ENCODE results near the gene NUP210.

NUP210 gene

GRCh38 chr3:13365390-13366379 lies 54.4 kb downstream of the NUP210 start:
- Mint-ChIP-seq H3K36me3 (peaks cover 7% of the 10 kb centered on the region), H3K27me3 (no peaks in the 10 kb centered on the region), H3K27ac (peak overlapping the region; percentile 38), H3K9me3 (ENCODE audit: low read depth) (no peaks in the 10 kb centered on the region), H3K4me1 (ENCODE audit: low read depth) (peaks cover 11% of the 10 kb centered on the region), H3K4me3 (no peak overlapping the region)

- H3K4me3 Mint-ChIP-seq = no peak overlapping the region
- no peaks in the 10 kb centered on the region for H3K9me3 Mint-ChIP-seq (ENCODE audit: low read depth)
- peaks cover 5% of the 10 kb centered on the region for H3K36me3 Mint-ChIP-seq
- no peaks in the 10 kb centered on the region for H3K27me3 Mint-ChIP-seq
- peaks cover 11% of the 10 kb centered on the region for H3K4me1 Mint-ChIP-seq (ENCODE audit: low read depth)
- H3K27ac Mint-ChIP-seq = no peak overlapping the region
Measured at GRCh38 chr3:13364602-13365271, 55.4 kb downstream of the NUP210 start.

DNA sequence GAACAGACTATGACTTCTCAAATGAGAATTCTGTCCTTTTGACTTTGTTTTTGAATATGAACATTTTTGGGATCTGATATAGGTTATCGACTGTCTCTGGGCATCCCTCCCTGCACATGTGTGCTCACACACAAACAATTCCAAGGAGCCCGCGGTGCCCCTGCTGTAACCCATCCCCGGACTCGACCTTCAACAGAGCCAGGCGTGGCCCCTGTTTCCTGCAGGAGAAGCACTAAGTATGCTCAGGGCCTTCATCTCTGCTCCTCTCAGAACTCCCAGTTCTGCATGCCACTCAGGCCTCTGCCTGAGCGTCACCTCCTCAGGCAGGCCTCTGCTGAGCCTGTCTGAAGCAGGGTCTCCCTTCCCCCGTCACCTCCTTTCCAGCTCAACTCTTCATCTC lies 57.6 kb downstream of the NUP210 start:
- Mint-ChIP-seq H3K27ac (peak overlapping the region; percentile 67), H3K27me3 (no peaks in the 10 kb centered on the region), H3K4me1 (ENCODE audit: low read depth) (peaks cover 11% of the 10 kb centered on the region), H3K9me3 (ENCODE audit: low read depth) (no peaks in the 10 kb centered on the region), H3K36me3 (peaks cover 2% of the 10 kb centered on the region), H3K4me3 (no peak overlapping the region)

- H3K4me1 Mint-ChIP-seq (ENCODE audit: low read depth) = peaks cover 11% of the 10 kb centered on the region
- H3K36me3 Mint-ChIP-seq = peaks cover 2% of the 10 kb centered on the region
- H3K27me3 Mint-ChIP-seq = no peaks in the 10 kb centered on the region
- H3K9me3 Mint-ChIP-seq (ENCODE audit: low read depth) = no peaks in the 10 kb centered on the region
- H3K27ac Mint-ChIP-seq = no peak overlapping the region
- H3K4me3 Mint-ChIP-seq = no peak overlapping the region
Measured at GRCh38 chr3:13359916-13360315, 60.2 kb downstream of the NUP210 start.

- peaks cover 12% of the 10 kb centered on the region for H3K4me1 Mint-ChIP-seq (ENCODE audit: low read depth)
- H3K27me3 Mint-ChIP-seq = no peaks in the 10 kb centered on the region
- no peak overlapping the region for H3K27ac Mint-ChIP-seq
- H3K36me3 Mint-ChIP-seq = no peaks in the 10 kb centered on the region
- H3K9me3 Mint-ChIP-seq (ENCODE audit: low read depth) = no peaks in the 10 kb centered on the region
- H3K4me3 Mint-ChIP-seq = no peak overlapping the region
Measured at GRCh38 chr3:13358643-13359042, 61.5 kb downstream of the NUP210 start.

- H3K4me1 Mint-ChIP-seq (ENCODE audit: low read depth) = peaks cover 12% of the 10 kb centered on the region
- no peak overlapping the region for H3K27ac Mint-ChIP-seq
- H3K36me3 Mint-ChIP-seq = no peaks in the 10 kb centered on the region
- no peak overlapping the region for H3K4me3 Mint-ChIP-seq
- no peaks in the 10 kb centered on the region for H3K9me3 Mint-ChIP-seq (ENCODE audit: low read depth)
- no peaks in the 10 kb centered on the region for H3K27me3 Mint-ChIP-seq
Measured at GRCh38 chr3:13358051-13358450, 62.1 kb downstream of the NUP210 start.

DNA sequence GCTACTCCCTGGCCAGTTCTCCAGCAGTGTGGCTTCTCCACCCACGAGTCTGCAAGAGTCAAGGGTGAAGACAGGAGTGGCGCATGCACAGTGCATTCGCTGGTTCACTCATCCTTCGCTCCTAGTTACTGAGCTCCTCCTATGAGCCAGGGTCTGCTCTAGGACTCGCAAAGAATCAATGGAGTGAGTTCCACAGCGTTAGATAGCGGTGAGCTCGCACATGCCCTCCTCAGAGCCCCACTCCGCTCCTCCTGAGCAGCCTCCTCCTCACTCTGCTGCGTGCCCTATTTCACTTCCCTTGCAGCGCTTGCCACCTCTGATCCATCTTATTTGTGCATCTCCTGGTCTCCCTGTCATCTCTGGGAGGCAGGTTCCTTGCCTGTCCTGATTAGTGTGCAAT lies 63.0 kb downstream of the NUP210 start:
- Mint-ChIP-seq H3K4me3 (no peak overlapping the region), H3K36me3 (peaks cover 2% of the 10 kb centered on the region), H3K4me1 (ENCODE audit: low read depth) (peaks cover 17% of the 10 kb centered on the region)

GRCh38 chr3:13353936-13354542 lies 66.1 kb downstream of the NUP210 start:
- peak overlapping the region; percentile 89 for H3K27ac Mint-ChIP-seq
- no peaks in the 10 kb centered on the region for H3K27me3 Mint-ChIP-seq
- H3K9me3 Mint-ChIP-seq (ENCODE audit: low read depth) = no peaks in the 10 kb centered on the region
- H3K4me3 Mint-ChIP-seq = no peak overlapping the region
- peaks cover 11% of the 10 kb centered on the region for H3K36me3 Mint-ChIP-seq
- peaks cover 35% of the 10 kb centered on the region for H3K4me1 Mint-ChIP-seq (ENCODE audit: low read depth)

More for the DNA sequence above, 63.0 kb downstream of the NUP210 start:
- Mint-ChIP-seq H3K9me3 (ENCODE audit: low read depth) (no peaks in the 10 kb centered on the region), H3K27me3 (no peaks in the 10 kb centered on the region), H3K27ac (peak overlapping the region; percentile 36)

DNA sequence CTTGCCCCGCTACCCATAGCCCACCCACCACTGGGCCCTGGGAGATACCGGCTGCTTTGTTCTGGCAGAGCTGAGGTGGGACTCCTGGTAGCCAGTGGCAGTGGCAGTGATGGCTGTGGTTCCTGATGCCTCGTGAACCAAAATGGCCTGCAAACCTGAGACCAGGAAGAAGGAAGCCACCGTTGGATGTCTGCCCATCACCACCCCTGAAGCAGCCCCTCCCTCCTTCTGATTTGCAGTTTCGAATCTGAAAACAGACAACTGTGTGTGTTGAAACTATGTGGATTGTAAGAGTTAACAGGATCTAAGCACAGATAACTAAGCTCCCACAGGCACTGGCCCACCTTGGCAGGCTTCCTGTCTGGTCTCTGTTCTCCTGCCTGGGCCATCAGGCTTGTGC lies 66.6 kb downstream of the NUP210 start:
- H3K27ac Mint-ChIP-seq = peak overlapping the region; percentile 89
- H3K27me3 Mint-ChIP-seq = no peaks in the 10 kb centered on the region
- H3K9me3 Mint-ChIP-seq (ENCODE audit: low read depth) = no peaks in the 10 kb centered on the region
- peaks cover 40% of the 10 kb centered on the region for H3K4me1 Mint-ChIP-seq (ENCODE audit: low read depth)
- no peak overlapping the region for H3K4me3 Mint-ChIP-seq
- H3K36me3 Mint-ChIP-seq = peaks cover 11% of the 10 kb centered on the region

GRCh38 chr3:13352621-13353131 lies 67.4 kb downstream of the NUP210 start:
- Mint-ChIP-seq H3K9me3 (ENCODE audit: low read depth) (no peaks in the 10 kb centered on the region), H3K27me3 (no peaks in the 10 kb centered on the region), H3K4me1 (ENCODE audit: low read depth) (peaks cover 49% of the 10 kb centered on the region), H3K27ac (peak overlapping the region; percentile 89), H3K36me3 (peaks cover 11% of the 10 kb centered on the region), H3K4me3 (no peak overlapping the region)

DNA sequence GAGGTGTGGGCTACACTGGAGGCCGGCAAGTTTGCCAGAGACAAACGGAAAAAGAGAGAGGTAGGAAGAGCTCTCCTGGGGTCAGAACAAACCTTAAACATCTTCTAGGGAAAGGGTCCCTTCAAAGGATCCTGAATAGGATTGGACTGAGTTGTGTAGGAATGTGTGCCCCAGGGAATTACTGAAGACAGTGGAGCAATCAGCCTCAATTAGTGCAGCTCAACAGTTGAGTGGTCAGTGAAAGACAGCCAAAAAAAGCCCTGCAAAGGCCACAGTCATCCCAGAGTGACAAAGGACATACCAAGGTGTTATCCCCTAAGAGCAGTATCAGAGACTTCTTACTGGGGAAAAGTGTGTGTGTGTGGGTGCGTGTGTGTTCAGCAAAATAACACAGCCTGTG lies 70.3 kb downstream of the NUP210 start:
- no peaks in the 10 kb centered on the region for H3K9me3 Mint-ChIP-seq (ENCODE audit: low read depth)
- H3K4me1 Mint-ChIP-seq (ENCODE audit: low read depth) = peaks cover 68% of the 10 kb centered on the region
- no peaks in the 10 kb centered on the region for H3K27me3 Mint-ChIP-seq
- peak overlapping the region; percentile 81 for H3K27ac Mint-ChIP-seq
- H3K36me3 Mint-ChIP-seq = peaks cover 11% of the 10 kb centered on the region
- peak overlapping the region; percentile 47 for H3K4me3 Mint-ChIP-seq

GRCh38 chr3:13348661-13349396 lies 71.3 kb downstream of the NUP210 start:
- H3K36me3 Mint-ChIP-seq = peaks cover 13% of the 10 kb centered on the region
- H3K4me1 Mint-ChIP-seq (ENCODE audit: low read depth) = peaks cover 72% of the 10 kb centered on the region
- H3K4me3 Mint-ChIP-seq = peak overlapping the region; percentile 67
- H3K27me3 Mint-ChIP-seq = no peaks in the 10 kb centered on the region
- no peaks in the 10 kb centered on the region for H3K9me3 Mint-ChIP-seq (ENCODE audit: low read depth)
- H3K27ac Mint-ChIP-seq = peak overlapping the region; percentile 88

DNA sequence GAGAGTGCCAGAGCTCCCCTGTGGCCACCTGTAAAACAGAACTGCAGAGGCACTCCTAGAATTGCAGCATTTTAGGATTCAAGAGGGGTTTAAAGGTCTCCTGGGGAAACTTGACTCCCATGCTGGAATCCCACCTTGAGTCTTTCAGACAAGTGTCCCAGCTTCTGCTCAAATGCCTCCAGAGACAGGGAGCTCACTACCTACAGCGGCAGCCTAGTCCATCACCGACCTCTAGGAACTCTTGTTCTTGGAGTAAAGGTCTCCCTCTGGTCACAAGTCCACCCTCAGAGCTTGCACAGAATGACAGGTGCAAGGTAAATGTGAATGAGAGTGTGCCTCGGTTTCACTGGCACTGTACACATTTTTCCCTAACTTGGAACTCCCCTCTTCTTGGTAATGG lies 72.0 kb downstream of the NUP210 start:
- Mint-ChIP-seq H3K27me3 (no peaks in the 10 kb centered on the region), H3K4me3 (peak overlapping the region; percentile 67), H3K27ac (peak overlapping the region; percentile 88), H3K36me3 (peaks cover 13% of the 10 kb centered on the region), H3K9me3 (ENCODE audit: low read depth) (no peaks in the 10 kb centered on the region), H3K4me1 (ENCODE audit: low read depth) (peaks cover 65% of the 10 kb centered on the region)

GRCh38 chr3:13347390-13347950 lies 72.7 kb downstream of the NUP210 start:
- H3K27me3 Mint-ChIP-seq = no peaks in the 10 kb centered on the region
- H3K27ac Mint-ChIP-seq = peak overlapping the region; percentile 87
- H3K9me3 Mint-ChIP-seq (ENCODE audit: low read depth) = no peaks in the 10 kb centered on the region
- no peak overlapping the region for H3K4me3 Mint-ChIP-seq
- peaks cover 11% of the 10 kb centered on the region for H3K36me3 Mint-ChIP-seq
- H3K4me1 Mint-ChIP-seq (ENCODE audit: low read depth) = peaks cover 60% of the 10 kb centered on the region
